B cell (primary cell): ENCODE data around the gene LAP3.

Experiments
- CTCF ChIP-seq: fragments of 200-600 bp; IDR thresholded peaks from one replicate; pipeline ENCODE4 v1.8.0; 2022; ENCODE audit warnings: antibody characterized with exemption, mild to moderate bottlenecking
- EZH2 ChIP-seq: IDR thresholded peaks from 2 replicates; pipeline ENCODE4 v1.6.1; 2012; ENCODE audit warnings: borderline replicate concordance, low read depth, mild to moderate bottlenecking, moderate library complexity, low read length; ENCODE audit not compliant: insufficient read depth, poor library complexity, severe bottlenecking

- TF ChIP-seq CTCF, result no peak
- TF ChIP-seq EZH2, result no peak
These were observed 6.9 kb downstream of the LAP3 start for GRCh38 chr4:17583941-17584340.
